AG08395 (cell line): ENCODE data around the gene EIPR1.

ENCODE experiments used
- DNase-seq: peaks from one replicate; pipeline ENCODE4 v3.0.0; 2012; ENCODE audit warnings: mixed read lengths, low spot score

EIPR1 gene

GRCh38 chr2:3174626-3175567, 202.7 kb downstream of the EIPR1 start:
- DNase-seq = no peak

GRCh38 chr2:3173031-3173430, 204.6 kb downstream of the EIPR1 start:
- DNase-seq = no peak

GRCh38 chr2:3172265-3172935, 205.2 kb downstream of the EIPR1 start:
- DNase-seq = no peak

GRCh38 chr2:3171564-3172264, 205.9 kb downstream of the EIPR1 start:
- DNase-seq = no peak

- no peak for DNase-seq
Measured at GRCh38 chr2:3170792-3171455, 206.7 kb downstream of the EIPR1 start.

GRCh38 chr2:3169106-3169870, 208.3 kb downstream of the EIPR1 start:
- peak; percentile 81 for DNase-seq

GRCh38 chr2:3168230-3168891, 209.3 kb downstream of the EIPR1 start:
- peak; percentile 85 for DNase-seq

GRCh38 chr2:3163401-3163800, 214.2 kb downstream of the EIPR1 start:
- no peak for DNase-seq

- DNase-seq = no peak
Measured at GRCh38 chr2:3162442-3163077, 215.1 kb downstream of the EIPR1 start.

- DNase-seq = no peak
Measured at GRCh38 chr2:3160751-3161330, 216.8 kb downstream of the EIPR1 start.

- no peak for DNase-seq
Measured at GRCh38 chr2:3159782-3160545, 217.7 kb downstream of the EIPR1 start.

- no peak for DNase-seq
Measured at GRCh38 chr2:3154700-3155099, 222.9 kb downstream of the EIPR1 start.

- no peak for DNase-seq
Measured at GRCh38 chr2:3154146-3154545, 223.5 kb downstream of the EIPR1 start.

GRCh38 chr2:3151153-3151918, 226.3 kb downstream of the EIPR1 start:
- no peak for DNase-seq

GRCh38 chr2:3149441-3150217, 228.0 kb downstream of the EIPR1 start:
- no peak for DNase-seq

GRCh38 chr2:3148716-3149115, 228.9 kb downstream of the EIPR1 start:
- no peak for DNase-seq
